HCT116 (cell line): Measurements from ENCODE around the gene KCNJ14.

Source experiments
- EZH2 ChIP-seq: fragments of 200-600 bp; sonication (generic); IDR thresholded peaks from 2 replicates; pipeline ENCODE4 v1.6.1; 2017; ENCODE audit warnings: antibody characterized with exemption, mixed run types
- EZH2phosphoT487 ChIP-seq: fragments of 200-600 bp; IDR thresholded peaks from 2 replicates; pipeline ENCODE4 v1.6.1; 2018; ENCODE audit warnings: antibody characterized with exemption, borderline replicate concordance
- JUND ChIP-seq: IDR thresholded peaks from 2 replicates; pipeline ENCODE4 v1.6.1; 2012
- POLR2A ChIP-seq: IDR thresholded peaks from 2 replicates; pipeline ENCODE4 v1.7.0; 2011; ENCODE audit warnings: borderline replicate concordance; ENCODE audit not compliant: insufficient read depth, insufficient read length; ENCODE audit errors: extremely low read depth
- SIN3A ChIP-seq: IDR thresholded peaks from 2 replicates; pipeline ENCODE4 v1.6.1; 2012; ENCODE audit warnings: low read depth
- SRF ChIP-seq: IDR thresholded peaks from 2 replicates; pipeline ENCODE4 v1.6.1; 2012; ENCODE audit warnings: low read depth
- YY1 ChIP-seq: IDR thresholded peaks from 2 replicates; pipeline ENCODE4 v1.6.1; 2011; ENCODE audit warnings: low read length, low read depth, moderate library complexity, mild to moderate bottlenecking; ENCODE audit not compliant: insufficient replicate concordance; ENCODE audit errors: extremely low read depth
- ZNF274 ChIP-seq: fragments of 200-500 bp; sonication (Bioruptor generic); IDR thresholded peaks from 2 replicates; pipeline ENCODE4 v1.6.1; 2014; ENCODE audit warnings: mild to moderate bottlenecking, low read depth, low read length, inconsistent platforms
- TF ChIP-seq, protein P1 (sequence below), 3 experiments: fragments of 200-600 bp in 1 of 3; sonication (generic) in 1 of 3; IDR thresholded peaks in 2 of 3; conservative IDR thresholded peaks in 1 of 3; 2 replicates each; pipeline ENCODE4 v1.5.1; 2012 to 2017; ENCODE audit warnings: low read depth in 2 of 3, low read length in 2 of 3, antibody characterized with exemption in 1 of 3, borderline replicate concordance in 1 of 3, control low read depth in 1 of 3, mild to moderate bottlenecking in 1 of 3, mixed read lengths in 1 of 3, mixed run types in 1 of 3, moderate library complexity in 1 of 3; ENCODE audit not compliant: insufficient read depth in 1 of 3
- TF ChIP-seq, protein P2 (sequence below): IDR thresholded peaks from 2 replicates; pipeline ENCODE4 v1.6.1; 2012

DNA sequence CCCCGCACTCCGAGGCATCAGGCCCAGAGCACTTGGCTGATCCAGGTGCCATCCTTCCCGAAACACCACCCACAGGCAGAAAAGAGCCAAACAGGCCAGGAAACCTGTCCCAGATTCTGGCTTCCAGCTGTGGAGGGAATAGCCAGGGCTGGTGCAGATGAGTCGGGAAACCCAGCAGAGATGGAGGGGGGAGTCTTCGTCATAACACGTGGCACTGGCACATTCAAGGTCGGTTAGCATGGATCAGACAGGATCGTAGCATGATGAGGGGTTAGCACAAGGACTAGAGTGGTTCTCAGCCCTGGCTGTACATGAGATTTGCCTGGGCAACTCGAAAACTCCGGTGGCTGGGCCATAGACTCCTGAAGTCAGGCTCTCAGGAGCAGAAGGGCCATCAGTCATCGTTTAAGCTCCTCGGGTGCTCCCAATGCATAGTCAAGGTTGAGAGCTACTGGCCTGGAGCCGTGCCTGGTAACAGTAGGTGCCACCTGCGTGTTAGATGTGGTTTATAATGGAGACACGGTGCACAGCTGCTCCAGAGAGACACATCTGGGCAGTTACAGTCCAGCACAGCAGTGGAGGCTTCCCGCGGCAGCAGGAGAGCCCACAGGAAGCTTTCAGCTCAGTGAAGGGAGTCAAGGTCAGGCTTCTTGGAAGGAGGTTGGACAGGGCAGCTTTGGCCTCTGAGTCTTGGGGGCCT lies 20.1 kb downstream of the KCNJ14 start:
- TF ChIP-seq, protein P1, sequence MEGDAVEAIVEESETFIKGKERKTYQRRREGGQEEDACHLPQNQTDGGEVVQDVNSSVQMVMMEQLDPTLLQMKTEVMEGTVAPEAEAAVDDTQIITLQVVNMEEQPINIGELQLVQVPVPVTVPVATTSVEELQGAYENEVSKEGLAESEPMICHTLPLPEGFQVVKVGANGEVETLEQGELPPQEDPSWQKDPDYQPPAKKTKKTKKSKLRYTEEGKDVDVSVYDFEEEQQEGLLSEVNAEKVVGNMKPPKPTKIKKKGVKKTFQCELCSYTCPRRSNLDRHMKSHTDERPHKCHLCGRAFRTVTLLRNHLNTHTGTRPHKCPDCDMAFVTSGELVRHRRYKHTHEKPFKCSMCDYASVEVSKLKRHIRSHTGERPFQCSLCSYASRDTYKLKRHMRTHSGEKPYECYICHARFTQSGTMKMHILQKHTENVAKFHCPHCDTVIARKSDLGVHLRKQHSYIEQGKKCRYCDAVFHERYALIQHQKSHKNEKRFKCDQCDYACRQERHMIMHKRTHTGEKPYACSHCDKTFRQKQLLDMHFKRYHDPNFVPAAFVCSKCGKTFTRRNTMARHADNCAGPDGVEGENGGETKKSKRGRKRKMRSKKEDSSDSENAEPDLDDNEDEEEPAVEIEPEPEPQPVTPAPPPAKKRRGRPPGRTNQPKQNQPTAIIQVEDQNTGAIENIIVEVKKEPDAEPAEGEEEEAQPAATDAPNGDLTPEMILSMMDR (IDR thresholded peaks at IDR 0.05 in 2 of 3, conservative IDR thresholded peaks at IDR 0.05 in 1 of 3; ENCODE audit: borderline replicate concordance in 1 of 3, insufficient read depth in 1 of 3, low read depth in 2 of 3, low read length in 2 of 3) = no peak
- TF ChIP-seq SIN3A (no peak), POLR2A (no peak), EZH2phosphoT487 (no peak), EZH2 (no peak), YY1 (no peak), JUND (no peak), ZNF274 (no peak), SRF (no peak)
- TF ChIP-seq, protein P2, sequence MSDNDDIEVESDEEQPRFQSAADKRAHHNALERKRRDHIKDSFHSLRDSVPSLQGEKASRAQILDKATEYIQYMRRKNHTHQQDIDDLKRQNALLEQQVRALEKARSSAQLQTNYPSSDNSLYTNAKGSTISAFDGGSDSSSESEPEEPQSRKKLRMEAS = no peak
